ENCODE measurements around the gene NAT14. TPM values are rescaled to one million over a fixed set of nuclear protein-coding genes. Genes with fewer than 3 reads are reported as not detected.
A peak's percentile ranks its signal among the peaks of the same experiment; 100 is the strongest.

The NAT14 gene
- polyA plus RNA-seq (11.0 to 12.5 TPM (median 11.9 TPM) in 3 replicates), polyA minus RNA-seq (2.2 to 14.3 TPM (median 2.7 TPM) in 3 replicates)
- polyA plus RNA-seq (2011; ENCODE audit: low read depth) = 0.66 TPM
- 7.2 and 15.0 TPM in 2 replicates for polyA plus RNA-seq (2011; cell fraction: cytosol; rRNA removed)
- 21.8 and 24.6 TPM in 2 replicates for polyA plus RNA-seq (2011; cell fraction: nucleus; rRNA removed)
- polyA plus RNA-seq (2012; ENCODE audit: low replicate concordance) = 6.8 and 20.9 TPM in 2 replicates
- polyA minus RNA-seq (2011; cell fraction: cytosol; rRNA and poly(A)+ RNA removed) = 6.7 TPM
- 2.6 and 3.3 TPM in 2 replicates for polyA minus RNA-seq (2011; cell fraction: nucleus; rRNA and poly(A)+ RNA removed)

GRCh38 chr19:55484593-55485438 lies at the start of gene NAT14:
NAT14 (plus strand) TSS chr19:55485188; CDS start chr19:55485709, 521 bp downstream.
- DNase-seq (ENCODE audit: low read depth, low spot score) = no peak
- H3K4me3 ChIP-seq (ENCODE audit: control insufficient read depth in 2 of 3, extremely low read depth in 1 of 3, insufficient read depth in 2 of 3, low read depth in 1 of 3, low read length in 3 of 3) = peak within 1 kb of the TSS; percentile 60 to 76 (median 74)
- TF ChIP-seq CTCF (optimal IDR thresholded peaks at IDR 0.05 in 1 of 3, IDR thresholded peaks at IDR 0.05 in 1 of 3, conservative IDR thresholded peaks at IDR 0.05 in 1 of 3; ENCODE audit: extremely low read depth in 1 of 3, insufficient read depth in 2 of 3, low read length in 3 of 3) (no peak), EZH2 (IDR thresholded peaks at IDR 0.05; ENCODE audit: low read length) (no peak)
- H2AFZ ChIP-seq (ENCODE audit: control insufficient read depth, low read length) = peak within 1 kb of the TSS; percentile 78
- dilution Hi-C loops (cut with MboI; ENCODE audit: extremely low pct_ligation_motif_present, low sequenced_read_pairs) = no loop called here
- peak within 1 kb of the TSS; percentile 53 for H3K27ac ChIP-seq (ENCODE audit: control insufficient read depth, insufficient read depth, low read length)
- H3K79me2 ChIP-seq (ENCODE audit: control insufficient read depth, insufficient read depth, low read length) = no peaks in the 10 kb centered on the region
- peaks cover 27% of the 10 kb centered on the region for H3K4me1 ChIP-seq (ENCODE audit: control insufficient read depth, extremely low read depth, insufficient read depth, low read length)
- H3K4me2 ChIP-seq (ENCODE audit: control insufficient read depth, extremely low read depth, insufficient read depth, low read depth, low read length) = peak within 1 kb of the TSS; percentile 85
- no peak for FAIRE-seq
- H4K20me1 ChIP-seq (ENCODE audit: control insufficient read depth, extremely low read depth, insufficient read depth, low read length) = no peaks in the 10 kb centered on the region
- no peaks in the 10 kb centered on the region for H3K9me3 ChIP-seq (ENCODE audit: control insufficient read depth, low read depth, low read length)
- H3K9ac ChIP-seq (ENCODE audit: control insufficient read depth, extremely low read depth, insufficient read depth, low read length) = peak within 1 kb of the TSS; percentile 76
- H3K36me3 ChIP-seq (ENCODE audit: control insufficient read depth in 2 of 2, extremely low read depth in 1 of 2, insufficient read depth in 2 of 2, low read length in 2 of 2) = peaks cover 0 to 5% of the 10 kb centered on the region in 2 experiments
- H3K9me1 ChIP-seq (ENCODE audit: control insufficient read depth, extremely low read depth, insufficient read depth, low read length) = peaks cover 3% of the 10 kb centered on the region
- no peaks in the 10 kb centered on the region for H3K27me3 ChIP-seq (ENCODE audit: control insufficient read depth, extremely low read depth, insufficient read depth, low read length)

- H3K9me1 ChIP-seq (ENCODE audit: control insufficient read depth, extremely low read depth, insufficient read depth, low read length) = no peaks in the 10 kb centered on the region
- DNase-seq (ENCODE audit: low read depth, low spot score) (no peak), FAIRE-seq (no peak)
- H3K27ac ChIP-seq (ENCODE audit: control insufficient read depth, insufficient read depth, low read length) = no peak overlapping the region
- H4K20me1 ChIP-seq (ENCODE audit: control insufficient read depth, extremely low read depth, insufficient read depth, low read length) = peaks cover 9% of the 10 kb centered on the region
- H3K4me2 ChIP-seq (ENCODE audit: control insufficient read depth, extremely low read depth, insufficient read depth, low read depth, low read length) = no peak overlapping the region
- dilution Hi-C loops (cut with MboI; ENCODE audit: extremely low pct_ligation_motif_present, low sequenced_read_pairs) = no loop called here
- H3K27me3 ChIP-seq (ENCODE audit: control insufficient read depth, extremely low read depth, insufficient read depth, low read length) = peaks cover 45% of the 10 kb centered on the region
- no peak overlapping the region for H3K4me3 ChIP-seq (ENCODE audit: control insufficient read depth in 2 of 3, extremely low read depth in 1 of 3, insufficient read depth in 2 of 3, low read depth in 1 of 3, low read length in 3 of 3)
- TF ChIP-seq CTCF (optimal IDR thresholded peaks at IDR 0.05 in 1 of 3, IDR thresholded peaks at IDR 0.05 in 1 of 3, conservative IDR thresholded peaks at IDR 0.05 in 1 of 3; ENCODE audit: extremely low read depth in 1 of 3, insufficient read depth in 2 of 3, low read length in 3 of 3) (no peak), EZH2 (IDR thresholded peaks at IDR 0.05; ENCODE audit: low read length) (no peak)
- no peaks in the 10 kb centered on the region for H3K9me3 ChIP-seq (ENCODE audit: control insufficient read depth, low read depth, low read length)
- H3K79me2 ChIP-seq (ENCODE audit: control insufficient read depth, insufficient read depth, low read length) = no peaks in the 10 kb centered on the region
- H3K9ac ChIP-seq (ENCODE audit: control insufficient read depth, extremely low read depth, insufficient read depth, low read length) = no peak overlapping the region
- H3K4me1 ChIP-seq (ENCODE audit: control insufficient read depth, extremely low read depth, insufficient read depth, low read length) = peaks cover 3% of the 10 kb centered on the region
- no peaks in the 10 kb centered on the region for H3K36me3 ChIP-seq (ENCODE audit: control insufficient read depth in 2 of 2, extremely low read depth in 1 of 2, insufficient read depth in 2 of 2, low read length in 2 of 2)
- H2AFZ ChIP-seq (ENCODE audit: control insufficient read depth, low read length) = no peak overlapping the region
These were observed 48.1 kb upstream of the NAT14 start for GRCh38 chr19:55436847-55437246.

Data from keratinocyte (primary cell).